ENCODE data around the gene ENDOV. TPM values are rescaled to one million over a fixed set of nuclear protein-coding genes. Genes with fewer than 3 reads are reported as not detected.

The ENDOV gene
- polyA plus RNA-seq, 2 of the 4 experiments (the other 2 are of a cell fraction): 33.2 to 42.6 TPM

GRCh38 chr17:80471922-80472321 lies 57.0 kb downstream of the ENDOV start:
- FAIRE-seq (no peak), DNase-seq (ENCODE audit: low read depth in 1 of 2, low spot score in 1 of 2) (no peak), ATAC-seq (no peak)
- WGBS (ENCODE audit: missing lambda C conversion rate): 76% methylated on average over 8 of the region's 8 CpGs
- ChIA-PET POLR2A (interaction anchor here (1.4 kb wide), 1 partner anchor 17 kb away, joined by 5 read pairs; no protein-coding TSS in a partner anchor), CTCF (interaction anchor here (0.6 to 7.5 kb wide), 6 partner anchors 8 to 104 kb away, joined by 3 to 40 read pairs (median 12); no protein-coding TSS in a partner anchor)
- no peak overlapping the region for H3K27ac ChIP-seq
- peak overlapping the region; percentile 95; the same call in 1 of the 3 replicates for H3K4me2 ChIP-seq
- no peak for TF ChIP-seq HEYL (CRISPR knock-in tag; IDR thresholded peaks at IDR 0.05)
- no peak for TF ChIP-seq JUNB (IDR thresholded peaks at IDR 0.05)
- no peak for TF ChIP-seq SMC3 (IDR thresholded peaks at IDR 0.05)
- TF ChIP-seq ATOH8 (CRISPR knock-in tag; IDR thresholded peaks at IDR 0.05; ENCODE audit: low read depth): no peak
- TF ChIP-seq, protein P1, sequence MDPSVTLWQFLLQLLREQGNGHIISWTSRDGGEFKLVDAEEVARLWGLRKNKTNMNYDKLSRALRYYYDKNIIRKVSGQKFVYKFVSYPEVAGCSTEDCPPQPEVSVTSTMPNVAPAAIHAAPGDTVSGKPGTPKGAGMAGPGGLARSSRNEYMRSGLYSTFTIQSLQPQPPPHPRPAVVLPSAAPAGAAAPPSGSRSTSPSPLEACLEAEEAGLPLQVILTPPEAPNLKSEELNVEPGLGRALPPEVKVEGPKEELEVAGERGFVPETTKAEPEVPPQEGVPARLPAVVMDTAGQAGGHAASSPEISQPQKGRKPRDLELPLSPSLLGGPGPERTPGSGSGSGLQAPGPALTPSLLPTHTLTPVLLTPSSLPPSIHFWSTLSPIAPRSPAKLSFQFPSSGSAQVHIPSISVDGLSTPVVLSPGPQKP (IDR thresholded peaks at IDR 0.05; ENCODE audit: low read depth, low read length): no peak
- no peak for TF ChIP-seq KDM1A (IDR thresholded peaks at IDR 0.05; ENCODE audit: low read depth)
- no peak for TF ChIP-seq FOSL2 (IDR thresholded peaks at IDR 0.05)
- no peak for TF ChIP-seq FOSL2 (CRISPR knock-in tag; IDR thresholded peaks at IDR 0.05)
- TF ChIP-seq, protein P2, sequence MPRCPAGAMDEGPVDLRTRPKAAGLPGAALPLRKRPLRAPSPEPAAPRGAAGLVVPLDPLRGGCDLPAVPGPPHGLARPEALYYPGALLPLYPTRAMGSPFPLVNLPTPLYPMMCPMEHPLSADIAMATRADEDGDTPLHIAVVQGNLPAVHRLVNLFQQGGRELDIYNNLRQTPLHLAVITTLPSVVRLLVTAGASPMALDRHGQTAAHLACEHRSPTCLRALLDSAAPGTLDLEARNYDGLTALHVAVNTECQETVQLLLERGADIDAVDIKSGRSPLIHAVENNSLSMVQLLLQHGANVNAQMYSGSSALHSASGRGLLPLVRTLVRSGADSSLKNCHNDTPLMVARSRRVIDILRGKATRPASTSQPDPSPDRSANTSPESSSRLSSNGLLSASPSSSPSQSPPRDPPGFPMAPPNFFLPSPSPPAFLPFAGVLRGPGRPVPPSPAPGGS (IDR thresholded peaks at IDR 0.05): no peak
- TF ChIP-seq RFX5 (IDR thresholded peaks at IDR 0.05): no peak
- TF ChIP-seq, protein P3, sequence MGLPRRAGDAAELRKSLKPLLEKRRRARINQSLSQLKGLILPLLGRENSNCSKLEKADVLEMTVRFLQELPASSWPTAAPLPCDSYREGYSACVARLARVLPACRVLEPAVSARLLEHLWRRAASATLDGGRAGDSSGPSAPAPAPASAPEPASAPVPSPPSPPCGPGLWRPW (IDR thresholded peaks at IDR 0.05): no peak
- TF ChIP-seq, protein P4, sequence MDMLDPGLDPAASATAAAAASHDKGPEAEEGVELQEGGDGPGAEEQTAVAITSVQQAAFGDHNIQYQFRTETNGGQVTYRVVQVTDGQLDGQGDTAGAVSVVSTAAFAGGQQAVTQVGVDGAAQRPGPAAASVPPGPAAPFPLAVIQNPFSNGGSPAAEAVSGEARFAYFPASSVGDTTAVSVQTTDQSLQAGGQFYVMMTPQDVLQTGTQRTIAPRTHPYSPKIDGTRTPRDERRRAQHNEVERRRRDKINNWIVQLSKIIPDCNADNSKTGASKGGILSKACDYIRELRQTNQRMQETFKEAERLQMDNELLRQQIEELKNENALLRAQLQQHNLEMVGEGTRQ (IDR thresholded peaks at IDR 0.05): no peak
- no peak for TF ChIP-seq HOXA7 (CRISPR knock-in tag; IDR thresholded peaks at IDR 0.05)
- no peak for TF ChIP-seq CBX8 (IDR thresholded peaks at IDR 0.05)
- peaks cover 22% of the 10 kb centered on the region; the same call in 2 of the 3 replicates for H3K4me1 ChIP-seq
- no peaks in the 10 kb centered on the region for H3K9me3 ChIP-seq
- H3K4me3 ChIP-seq: no peak overlapping the region

GRCh38 chr17:80472996-80473395 lies 58.0 kb downstream of the ENDOV start:
- WGBS (ENCODE audit: missing lambda C conversion rate): 57% methylated on average over 12 of the region's 12 CpGs
- ChIA-PET POLR2A (interaction anchor here (1.8 kb wide), 1 partner anchor 18 kb away, joined by 9 read pairs; no protein-coding TSS in a partner anchor), CTCF (interaction anchor here (0.8 to 7.5 kb wide), 20 partner anchors 9 to 510 kb away, joined by 3 to 40 read pairs (median 4); partner anchors contain the start of gene RPTOR)
- FAIRE-seq (no peak), DNase-seq (ENCODE audit: low read depth in 1 of 2, low spot score in 1 of 2) (no peak), ATAC-seq (no peak)
- no peak overlapping the region for H3K4me3 ChIP-seq
- H3K9me3 ChIP-seq: no peaks in the 10 kb centered on the region
- H3K27ac ChIP-seq: no peak overlapping the region
- H3K4me2 ChIP-seq: peak overlapping the region; percentile 95; the same call in 2 of the 3 replicates
- peaks cover 33% of the 10 kb centered on the region for H3K4me1 ChIP-seq
- TF ChIP-seq, protein P5, sequence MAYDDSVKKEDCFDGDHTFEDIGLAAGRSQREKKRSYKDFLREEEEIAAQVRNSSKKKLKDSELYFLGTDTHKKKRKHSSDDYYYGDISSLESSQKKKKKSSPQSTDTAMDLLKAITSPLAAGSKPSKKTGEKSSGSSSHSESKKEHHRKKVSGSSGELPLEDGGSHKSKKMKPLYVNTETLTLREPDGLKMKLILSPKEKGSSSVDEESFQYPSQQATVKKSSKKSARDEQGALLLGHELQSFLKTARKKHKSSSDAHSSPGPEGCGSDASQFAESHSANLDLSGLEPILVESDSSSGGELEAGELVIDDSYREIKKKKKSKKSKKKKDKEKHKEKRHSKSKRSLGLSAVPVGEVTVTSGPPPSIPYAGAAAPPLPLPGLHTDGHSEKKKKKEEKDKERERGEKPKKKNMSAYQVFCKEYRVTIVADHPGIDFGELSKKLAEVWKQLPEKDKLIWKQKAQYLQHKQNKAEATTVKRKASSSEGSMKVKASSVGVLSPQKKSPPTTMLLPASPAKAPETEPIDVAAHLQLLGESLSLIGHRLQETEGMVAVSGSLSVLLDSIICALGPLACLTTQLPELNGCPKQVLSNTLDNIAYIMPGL (CRISPR knock-in tag; IDR thresholded peaks at IDR 0.05; ENCODE audit: borderline replicate concordance): no peak
- TF ChIP-seq TP53 (CRISPR knock-in tag; IDR thresholded peaks at IDR 0.05) (no peak), HOXB5 (CRISPR knock-in tag; IDR thresholded peaks at IDR 0.05) (no peak), CTCF (IDR thresholded peaks at IDR 0.05) (no peak), MAX (IDR thresholded peaks at IDR 0.05) (no peak), RNF2 (IDR thresholded peaks at IDR 0.05; ENCODE audit: borderline replicate concordance, low read depth) (no peak), RAD21 (conservative IDR thresholded peaks at IDR 0.05 in 1 of 2, IDR thresholded peaks at IDR 0.05 in 1 of 2) (no peak), HEYL (CRISPR knock-in tag; IDR thresholded peaks at IDR 0.05) (no peak), PBX3 (IDR thresholded peaks at IDR 0.05) (no peak), HOXB13 (CRISPR knock-in tag; IDR thresholded peaks at IDR 0.05; ENCODE audit: low read depth) (no peak), BHLHE40 (IDR thresholded peaks at IDR 0.05; ENCODE audit: low read depth, low read length) (no peak)
- TF ChIP-seq, protein P4 (IDR thresholded peaks at IDR 0.05): no peak
- TF ChIP-seq, protein P6, sequence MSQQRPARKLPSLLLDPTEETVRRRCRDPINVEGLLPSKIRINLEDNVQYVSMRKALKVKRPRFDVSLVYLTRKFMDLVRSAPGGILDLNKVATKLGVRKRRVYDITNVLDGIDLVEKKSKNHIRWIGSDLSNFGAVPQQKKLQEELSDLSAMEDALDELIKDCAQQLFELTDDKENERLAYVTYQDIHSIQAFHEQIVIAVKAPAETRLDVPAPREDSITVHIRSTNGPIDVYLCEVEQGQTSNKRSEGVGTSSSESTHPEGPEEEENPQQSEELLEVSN (IDR thresholded peaks at IDR 0.05; ENCODE audit: borderline replicate concordance, low read depth): no peak
